HepG2 (cell line): ENCODE results near the gene AUH. TPM values are rescaled to one million over a fixed set of nuclear protein-coding genes. Genes with fewer than 3 reads are reported as not detected.

Experiments used
- ARID5B ChIP-seq: IDR thresholded peaks from 2 replicates; pipeline ENCODE4 v1.4.0; 2020; ENCODE audit warnings: mild to moderate bottlenecking, missing genetic modification reagents
- ATM ChIP-seq: fragments of 450-650 bp; IDR thresholded peaks from 2 replicates; pipeline ENCODE4 v1.7.1; 2017; ENCODE audit warnings: mild to moderate bottlenecking, borderline replicate concordance
- ISL2 ChIP-seq: sonication (generic); formaldehyde crosslinking; IDR thresholded peaks from 2 replicates; pipeline ENCODE4 v1.5.0; 2020; ENCODE audit warnings: missing genetic modification reagents
- MAFK ChIP-seq, 2 experiments: IDR thresholded peaks in 1 of 2; conservative IDR thresholded peaks in 1 of 2; 2 replicates each; pipeline ENCODE4 v1.6.1; 2011; ENCODE audit warnings: improper control_type of control experiment in 2 of 2, low read length in 2 of 2
- MXI1 ChIP-seq: IDR thresholded peaks from 3 replicates; pipeline ENCODE4 v1.6.1; 2012; ENCODE audit warnings: low read depth, low read length, inconsistent platforms, borderline replicate concordance
- NR0B2 ChIP-seq: sonication (generic); formaldehyde crosslinking; IDR thresholded peaks from 2 replicates; pipeline ENCODE4 v1.4.0; 2020; ENCODE audit warnings: mild to moderate bottlenecking, missing genetic modification reagents
- RBFOX2 ChIP-seq: fragments of 200-400 bp; formaldehyde crosslinking; IDR thresholded peaks from 2 replicates; pipeline ENCODE4 v1.6.1; 2017; ENCODE audit warnings: low read depth, mild to moderate bottlenecking, low read length
- polyA plus RNA-seq, 8 experiments: library from polyadenylated mRNA; depleted of rRNA in 3 of 8; stranded (reverse) in 7 of 8; unstranded in 1 of 8; fragments of >200 nt; fragmentation: Illumina TruSeq in 4 of 8; extraction: Trizol in 4 of 8; gene quantifications; 2 replicates each; pipeline versions ENCODE4 v1.2.1 to v1.2.3, GENCODE V29; 2011 to 2016; ENCODE audit warnings: low read depth in 4 of 8, missing spikeins in 1 of 8, mixed read lengths in 1 of 8; ENCODE audit not compliant: insufficient read depth in 1 of 8
- total RNA-seq, 5 experiments: library from RNA; depleted of rRNA; stranded (reverse); fragments of >200 nt; fragmentation: Illumina TruSeq; extraction: Trizol; gene quantifications; 2 replicates each; pipeline ENCODE4 v1.2.3, GENCODE V29; 2016; ENCODE audit warnings: low read depth in 1 of 5
- TF ChIP-seq, protein P1 (sequence below): sonication (generic); formaldehyde crosslinking; IDR thresholded peaks from 2 replicates; pipeline ENCODE4; 2020; ENCODE audit warnings: missing genetic modification reagents, mild to moderate bottlenecking, borderline replicate concordance
- TF ChIP-seq, protein P2 (sequence below): sonication (generic); formaldehyde crosslinking; IDR thresholded peaks from 2 replicates; pipeline ENCODE4 v1.9.0; 2021; ENCODE audit warnings: missing genetic modification reagents, borderline replicate concordance
- TF ChIP-seq, protein P3 (sequence below): IDR thresholded peaks from 2 replicates; pipeline ENCODE4 v1.6.1; 2016; ENCODE audit warnings: low read depth

AUH gene
- total and polyA plus RNA-seq, 2 of the 13 experiments (the other 11 are each of a cell fraction or from before 2014, with no cell fraction given) = 25.8 to 31.9 TPM

DNA sequence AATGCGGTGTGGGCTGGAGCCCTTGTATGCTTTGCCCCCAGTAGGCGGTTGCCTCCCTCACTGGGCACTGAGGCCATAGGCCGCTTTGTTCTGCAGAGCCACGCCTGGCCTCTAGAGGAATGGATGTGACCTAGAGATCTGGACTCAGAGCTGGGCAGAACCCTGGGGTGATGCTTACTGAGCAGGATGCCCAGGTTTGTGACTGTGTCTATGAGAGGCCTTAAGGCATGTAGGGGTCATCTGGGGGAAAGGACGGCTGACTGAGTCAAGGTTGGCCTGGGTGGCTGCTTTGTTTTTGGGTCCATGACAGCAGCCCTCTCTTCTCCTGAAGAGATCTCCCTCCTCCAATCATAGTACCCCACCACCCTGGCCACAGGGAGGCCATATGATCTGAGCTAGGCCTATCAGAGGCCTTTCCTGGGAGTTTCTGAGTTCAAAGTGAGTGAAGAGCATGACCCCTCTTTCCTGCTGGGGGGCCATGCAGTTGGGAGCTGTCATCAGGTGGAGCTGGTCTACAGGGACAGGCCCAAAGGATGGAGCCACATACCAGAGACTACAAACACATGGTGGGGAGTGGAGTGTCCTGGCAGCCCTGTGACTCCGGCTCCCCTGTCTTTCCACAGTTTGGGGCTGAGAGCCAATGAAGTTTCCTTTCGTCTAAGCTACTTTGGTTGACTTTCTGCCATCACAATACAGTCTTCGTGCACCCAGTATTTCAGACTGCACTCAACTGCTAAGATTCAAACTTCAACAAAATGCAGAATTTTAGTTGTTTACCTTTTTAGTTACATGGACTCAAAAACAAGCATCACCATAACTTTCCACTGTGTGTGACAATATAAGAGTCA is 165.4 kb downstream of the AUH start (continued):
- TF ChIP-seq ARID5B (CRISPR knock-in tag) = 0 out of 2 replicates have a peak, but pooled peaks have one; percentile 19
- TF ChIP-seq, protein P1, sequence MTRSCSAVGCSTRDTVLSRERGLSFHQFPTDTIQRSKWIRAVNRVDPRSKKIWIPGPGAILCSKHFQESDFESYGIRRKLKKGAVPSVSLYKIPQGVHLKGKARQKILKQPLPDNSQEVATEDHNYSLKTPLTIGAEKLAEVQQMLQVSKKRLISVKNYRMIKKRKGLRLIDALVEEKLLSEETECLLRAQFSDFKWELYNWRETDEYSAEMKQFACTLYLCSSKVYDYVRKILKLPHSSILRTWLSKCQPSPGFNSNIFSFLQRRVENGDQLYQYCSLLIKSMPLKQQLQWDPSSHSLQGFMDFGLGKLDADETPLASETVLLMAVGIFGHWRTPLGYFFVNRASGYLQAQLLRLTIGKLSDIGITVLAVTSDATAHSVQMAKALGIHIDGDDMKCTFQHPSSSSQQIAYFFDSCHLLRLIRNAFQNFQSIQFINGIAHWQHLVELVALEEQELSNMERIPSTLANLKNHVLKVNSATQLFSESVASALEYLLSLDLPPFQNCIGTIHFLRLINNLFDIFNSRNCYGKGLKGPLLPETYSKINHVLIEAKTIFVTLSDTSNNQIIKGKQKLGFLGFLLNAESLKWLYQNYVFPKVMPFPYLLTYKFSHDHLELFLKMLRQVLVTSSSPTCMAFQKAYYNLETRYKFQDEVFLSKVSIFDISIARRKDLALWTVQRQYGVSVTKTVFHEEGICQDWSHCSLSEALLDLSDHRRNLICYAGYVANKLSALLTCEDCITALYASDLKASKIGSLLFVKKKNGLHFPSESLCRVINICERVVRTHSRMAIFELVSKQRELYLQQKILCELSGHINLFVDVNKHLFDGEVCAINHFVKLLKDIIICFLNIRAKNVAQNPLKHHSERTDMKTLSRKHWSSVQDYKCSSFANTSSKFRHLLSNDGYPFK = 0 out of 2 replicates have a peak, but pooled peaks have one; percentile 9
- TF ChIP-seq ISL2 (CRISPR knock-in tag) = 0 out of 2 replicates have a peak, but pooled peaks have one; percentile 11
- TF ChIP-seq, protein P2, sequence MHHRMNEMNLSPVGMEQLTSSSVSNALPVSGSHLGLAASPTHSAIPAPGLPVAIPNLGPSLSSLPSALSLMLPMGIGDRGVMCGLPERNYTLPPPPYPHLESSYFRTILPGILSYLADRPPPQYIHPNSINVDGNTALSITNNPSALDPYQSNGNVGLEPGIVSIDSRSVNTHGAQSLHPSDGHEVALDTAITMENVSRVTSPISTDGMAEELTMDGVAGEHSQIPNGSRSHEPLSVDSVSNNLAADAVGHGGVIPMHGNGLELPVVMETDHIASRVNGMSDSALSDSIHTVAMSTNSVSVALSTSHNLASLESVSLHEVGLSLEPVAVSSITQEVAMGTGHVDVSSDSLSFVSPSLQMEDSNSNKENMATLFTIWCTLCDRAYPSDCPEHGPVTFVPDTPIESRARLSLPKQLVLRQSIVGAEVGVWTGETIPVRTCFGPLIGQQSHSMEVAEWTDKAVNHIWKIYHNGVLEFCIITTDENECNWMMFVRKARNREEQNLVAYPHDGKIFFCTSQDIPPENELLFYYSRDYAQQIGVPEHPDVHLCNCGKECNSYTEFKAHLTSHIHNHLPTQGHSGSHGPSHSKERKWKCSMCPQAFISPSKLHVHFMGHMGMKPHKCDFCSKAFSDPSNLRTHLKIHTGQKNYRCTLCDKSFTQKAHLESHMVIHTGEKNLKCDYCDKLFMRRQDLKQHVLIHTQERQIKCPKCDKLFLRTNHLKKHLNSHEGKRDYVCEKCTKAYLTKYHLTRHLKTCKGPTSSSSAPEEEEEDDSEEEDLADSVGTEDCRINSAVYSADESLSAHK (CRISPR knock-in tag) = no peak
- TF ChIP-seq MXI1 = no peak
- TF ChIP-seq NR0B2 (CRISPR knock-in tag) = no peak
- TF ChIP-seq ATM = no peak
- TF ChIP-seq, protein P3, sequence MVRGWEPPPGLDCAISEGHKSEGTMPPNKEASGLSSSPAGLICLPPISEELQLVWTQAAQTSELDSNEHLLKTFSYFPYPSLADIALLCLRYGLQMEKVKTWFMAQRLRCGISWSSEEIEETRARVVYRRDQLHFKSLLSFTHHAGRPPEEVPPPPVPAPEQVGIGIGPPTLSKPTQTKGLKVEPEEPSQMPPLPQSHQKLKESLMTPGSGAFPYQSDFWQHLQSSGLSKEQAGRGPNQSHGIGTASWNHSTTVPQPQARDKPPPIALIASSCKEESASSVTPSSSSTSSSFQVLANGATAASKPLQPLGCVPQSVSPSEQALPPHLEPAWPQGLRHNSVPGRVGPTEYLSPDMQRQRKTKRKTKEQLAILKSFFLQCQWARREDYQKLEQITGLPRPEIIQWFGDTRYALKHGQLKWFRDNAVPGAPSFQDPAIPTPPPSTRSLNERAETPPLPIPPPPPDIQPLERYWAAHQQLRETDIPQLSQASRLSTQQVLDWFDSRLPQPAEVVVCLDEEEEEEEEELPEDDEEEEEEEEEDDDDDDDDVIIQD (CRISPR knock-in tag) = peak; percentile 27; the same call in 1 of the 2 replicates
- TF ChIP-seq MAFK (conservative IDR thresholded peaks at IDR 0.05 in 1 of 2, IDR thresholded peaks at IDR 0.05 in 1 of 2; ENCODE audit: low read length in 2 of 2) = no peak
- TF ChIP-seq RBFOX2 = peak; percentile 73
